ENCODE results near the gene HRAS. TPM values are rescaled to one million over a fixed set of nuclear protein-coding genes. Genes with fewer than 3 reads are reported as not detected.

The HRAS gene
- total and polyA plus RNA-seq, 4 donors, result 4.7 to 17.4 (median 10.9) TPM

DNA sequence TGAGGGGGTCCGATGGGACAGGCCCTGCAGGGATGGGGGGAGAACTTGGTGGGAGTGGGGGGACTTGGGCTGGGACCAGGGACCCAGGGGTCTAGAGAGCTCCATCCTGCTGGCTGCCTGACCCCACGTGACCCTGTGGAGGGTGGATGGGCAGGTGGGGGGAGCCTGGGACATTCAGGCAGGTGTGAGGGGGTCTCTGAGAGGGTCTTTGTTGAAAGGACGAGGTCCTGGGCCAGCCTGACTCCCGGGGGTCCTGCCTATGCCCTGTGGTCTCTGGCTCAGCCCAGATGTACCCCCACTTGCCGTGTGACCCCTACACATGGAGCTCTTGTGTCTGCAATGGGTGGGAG is 9.4 kb upstream of the HRAS start:
- H3K9me3 ChIP-seq (ENCODE audit: control insufficient read depth in 4 of 4, low read length in 3 of 4), result no peaks in the 10 kb centered on the region
- H3K27ac ChIP-seq (ENCODE audit: low read depth in 1 of 2, low read length in 2 of 2), result no peak overlapping the region
- peaks cover 0 to 1% (median 0%) of the 10 kb centered on the region in 4 donors for H3K36me3 ChIP-seq (ENCODE audit: control insufficient read depth in 4 of 4, insufficient read depth in 3 of 4, low read depth in 1 of 4, low read length in 3 of 4)
- H3K27me3 ChIP-seq (ENCODE audit: control insufficient read depth in 4 of 4, insufficient read depth in 4 of 4, low read length in 3 of 4), result no peaks in the 10 kb centered on the region
- no peak overlapping the region for H3K4me3 ChIP-seq (ENCODE audit: low read depth in 1 of 3, low read length in 3 of 3)
- WGBS, result 86% methylated on average over 5 of the region's 5 CpGs
- TF ChIP-seq RAD21 (IDR thresholded peaks at IDR 0.05) (no peak), GABPA (IDR thresholded peaks at IDR 0.05 in 1 of 2, conservative IDR thresholded peaks at IDR 0.05 in 1 of 2) (no peak), YY1 (IDR thresholded peaks at IDR 0.05) (no peak), SP1 (IDR thresholded peaks at IDR 0.05) (no peak), HNF4G (IDR thresholded peaks at IDR 0.05) (no peak), HNF4A (conservative IDR thresholded peaks at IDR 0.05) (no peak), EGR1 (IDR thresholded peaks at IDR 0.05; ENCODE audit: low read depth in 2 of 2) (no peak), FOXA2 (IDR thresholded peaks at IDR 0.05) (no peak), NR2F2 (IDR thresholded peaks at IDR 0.05) (no peak), RXRA (IDR thresholded peaks at IDR 0.05) (no peak), FOXA1 (IDR thresholded peaks at IDR 0.05) (no peak), JUND (IDR thresholded peaks at IDR 0.05) (no peak)
- TF ChIP-seq, protein P1, sequence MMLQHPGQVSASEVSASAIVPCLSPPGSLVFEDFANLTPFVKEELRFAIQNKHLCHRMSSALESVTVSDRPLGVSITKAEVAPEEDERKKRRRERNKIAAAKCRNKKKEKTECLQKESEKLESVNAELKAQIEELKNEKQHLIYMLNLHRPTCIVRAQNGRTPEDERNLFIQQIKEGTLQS (IDR thresholded peaks at IDR 0.05), result no peak
- TF ChIP-seq, protein P2, sequence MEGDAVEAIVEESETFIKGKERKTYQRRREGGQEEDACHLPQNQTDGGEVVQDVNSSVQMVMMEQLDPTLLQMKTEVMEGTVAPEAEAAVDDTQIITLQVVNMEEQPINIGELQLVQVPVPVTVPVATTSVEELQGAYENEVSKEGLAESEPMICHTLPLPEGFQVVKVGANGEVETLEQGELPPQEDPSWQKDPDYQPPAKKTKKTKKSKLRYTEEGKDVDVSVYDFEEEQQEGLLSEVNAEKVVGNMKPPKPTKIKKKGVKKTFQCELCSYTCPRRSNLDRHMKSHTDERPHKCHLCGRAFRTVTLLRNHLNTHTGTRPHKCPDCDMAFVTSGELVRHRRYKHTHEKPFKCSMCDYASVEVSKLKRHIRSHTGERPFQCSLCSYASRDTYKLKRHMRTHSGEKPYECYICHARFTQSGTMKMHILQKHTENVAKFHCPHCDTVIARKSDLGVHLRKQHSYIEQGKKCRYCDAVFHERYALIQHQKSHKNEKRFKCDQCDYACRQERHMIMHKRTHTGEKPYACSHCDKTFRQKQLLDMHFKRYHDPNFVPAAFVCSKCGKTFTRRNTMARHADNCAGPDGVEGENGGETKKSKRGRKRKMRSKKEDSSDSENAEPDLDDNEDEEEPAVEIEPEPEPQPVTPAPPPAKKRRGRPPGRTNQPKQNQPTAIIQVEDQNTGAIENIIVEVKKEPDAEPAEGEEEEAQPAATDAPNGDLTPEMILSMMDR (IDR thresholded peaks at IDR 0.05; ENCODE audit: low read depth, low read length, missing input control), result no peak
- TF ChIP-seq, protein P3, sequence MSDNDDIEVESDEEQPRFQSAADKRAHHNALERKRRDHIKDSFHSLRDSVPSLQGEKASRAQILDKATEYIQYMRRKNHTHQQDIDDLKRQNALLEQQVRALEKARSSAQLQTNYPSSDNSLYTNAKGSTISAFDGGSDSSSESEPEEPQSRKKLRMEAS (IDR thresholded peaks at IDR 0.05), result no peak
- TF ChIP-seq, protein P4, sequence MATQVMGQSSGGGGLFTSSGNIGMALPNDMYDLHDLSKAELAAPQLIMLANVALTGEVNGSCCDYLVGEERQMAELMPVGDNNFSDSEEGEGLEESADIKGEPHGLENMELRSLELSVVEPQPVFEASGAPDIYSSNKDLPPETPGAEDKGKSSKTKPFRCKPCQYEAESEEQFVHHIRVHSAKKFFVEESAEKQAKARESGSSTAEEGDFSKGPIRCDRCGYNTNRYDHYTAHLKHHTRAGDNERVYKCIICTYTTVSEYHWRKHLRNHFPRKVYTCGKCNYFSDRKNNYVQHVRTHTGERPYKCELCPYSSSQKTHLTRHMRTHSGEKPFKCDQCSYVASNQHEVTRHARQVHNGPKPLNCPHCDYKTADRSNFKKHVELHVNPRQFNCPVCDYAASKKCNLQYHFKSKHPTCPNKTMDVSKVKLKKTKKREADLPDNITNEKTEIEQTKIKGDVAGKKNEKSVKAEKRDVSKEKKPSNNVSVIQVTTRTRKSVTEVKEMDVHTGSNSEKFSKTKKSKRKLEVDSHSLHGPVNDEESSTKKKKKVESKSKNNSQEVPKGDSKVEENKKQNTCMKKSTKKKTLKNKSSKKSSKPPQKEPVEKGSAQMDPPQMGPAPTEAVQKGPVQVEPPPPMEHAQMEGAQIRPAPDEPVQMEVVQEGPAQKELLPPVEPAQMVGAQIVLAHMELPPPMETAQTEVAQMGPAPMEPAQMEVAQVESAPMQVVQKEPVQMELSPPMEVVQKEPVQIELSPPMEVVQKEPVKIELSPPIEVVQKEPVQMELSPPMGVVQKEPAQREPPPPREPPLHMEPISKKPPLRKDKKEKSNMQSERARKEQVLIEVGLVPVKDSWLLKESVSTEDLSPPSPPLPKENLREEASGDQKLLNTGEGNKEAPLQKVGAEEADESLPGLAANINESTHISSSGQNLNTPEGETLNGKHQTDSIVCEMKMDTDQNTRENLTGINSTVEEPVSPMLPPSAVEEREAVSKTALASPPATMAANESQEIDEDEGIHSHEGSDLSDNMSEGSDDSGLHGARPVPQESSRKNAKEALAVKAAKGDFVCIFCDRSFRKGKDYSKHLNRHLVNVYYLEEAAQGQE (IDR thresholded peaks at IDR 0.05), result no peak
- TF ChIP-seq, protein P5, sequence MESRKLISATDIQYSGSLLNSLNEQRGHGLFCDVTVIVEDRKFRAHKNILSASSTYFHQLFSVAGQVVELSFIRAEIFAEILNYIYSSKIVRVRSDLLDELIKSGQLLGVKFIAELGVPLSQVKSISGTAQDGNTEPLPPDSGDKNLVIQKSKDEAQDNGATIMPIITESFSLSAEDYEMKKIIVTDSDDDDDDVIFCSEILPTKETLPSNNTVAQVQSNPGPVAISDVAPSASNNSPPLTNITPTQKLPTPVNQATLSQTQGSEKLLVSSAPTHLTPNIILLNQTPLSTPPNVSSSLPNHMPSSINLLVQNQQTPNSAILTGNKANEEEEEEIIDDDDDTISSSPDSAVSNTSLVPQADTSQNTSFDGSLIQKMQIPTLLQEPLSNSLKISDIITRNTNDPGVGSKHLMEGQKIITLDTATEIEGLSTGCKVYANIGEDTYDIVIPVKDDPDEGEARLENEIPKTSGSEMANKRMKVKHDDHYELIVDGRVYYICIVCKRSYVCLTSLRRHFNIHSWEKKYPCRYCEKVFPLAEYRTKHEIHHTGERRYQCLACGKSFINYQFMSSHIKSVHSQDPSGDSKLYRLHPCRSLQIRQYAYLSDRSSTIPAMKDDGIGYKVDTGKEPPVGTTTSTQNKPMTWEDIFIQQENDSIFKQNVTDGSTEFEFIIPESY (IDR thresholded peaks at IDR 0.05), result no peak
- no peak for DNase-seq (ENCODE audit: low spot score)
- no peak overlapping the region for H3K9ac ChIP-seq (ENCODE audit: low read depth in 1 of 2, low read length in 2 of 2)
- no peaks in the 10 kb centered on the region for H3K4me1 ChIP-seq (ENCODE audit: control insufficient read depth in 4 of 4, insufficient read depth in 4 of 4, low read length in 3 of 4)

Data from liver (tissue), 9 donors.